Stimulated activated CD8-positive, alpha-beta memory T cell treated with anti-CD3 and anti-CD28 coated beads, Interleukin-7, amount 100 ng/mL, for 1 hour (primary cell): Measurements from ENCODE around the gene KCTD16.

Experiments used
- DNase-seq, 2 donors: peaks; one replicate each; pipeline ENCODE4 v3.0.0-alpha.2; 2020; ENCODE audit warnings: low read depth in 2 of 2

KCTD16 gene

DNA sequence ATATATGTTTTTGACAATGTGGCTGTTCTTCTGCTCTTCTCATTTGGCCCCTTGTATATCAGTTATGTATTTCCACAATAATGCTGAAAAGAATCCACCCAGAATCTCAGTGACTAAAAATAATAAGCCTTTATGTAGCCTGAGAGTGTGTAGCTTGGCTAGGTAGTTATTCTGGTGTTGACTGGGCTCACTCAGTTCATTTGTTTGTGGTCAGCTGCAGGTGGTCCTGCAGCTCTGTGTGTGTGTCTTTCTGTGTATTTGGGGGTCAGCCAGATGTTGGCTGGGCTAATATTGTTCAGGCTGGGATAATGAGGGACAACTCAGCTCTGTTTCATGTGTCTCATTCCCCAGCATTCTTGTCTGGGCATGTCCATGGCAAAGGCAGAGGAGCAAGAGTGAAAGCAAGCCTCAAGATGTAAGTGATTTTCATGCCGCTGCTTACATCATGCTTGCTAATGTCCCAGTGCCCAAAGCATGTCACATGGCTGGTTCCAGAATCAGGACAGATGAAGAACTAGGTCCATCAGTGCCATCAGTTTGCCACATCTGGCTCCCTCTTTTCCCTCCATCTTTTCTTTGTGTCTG, 162.8 kb downstream of the KCTD16 start:
- DNase-seq: no peak

- no peak for DNase-seq
Measured at GRCh38 chr5:144335561-144335960, 164.9 kb downstream of the KCTD16 start.

- no peak for DNase-seq
Measured at GRCh38 chr5:144336191-144336961, 165.7 kb downstream of the KCTD16 start.

DNA sequence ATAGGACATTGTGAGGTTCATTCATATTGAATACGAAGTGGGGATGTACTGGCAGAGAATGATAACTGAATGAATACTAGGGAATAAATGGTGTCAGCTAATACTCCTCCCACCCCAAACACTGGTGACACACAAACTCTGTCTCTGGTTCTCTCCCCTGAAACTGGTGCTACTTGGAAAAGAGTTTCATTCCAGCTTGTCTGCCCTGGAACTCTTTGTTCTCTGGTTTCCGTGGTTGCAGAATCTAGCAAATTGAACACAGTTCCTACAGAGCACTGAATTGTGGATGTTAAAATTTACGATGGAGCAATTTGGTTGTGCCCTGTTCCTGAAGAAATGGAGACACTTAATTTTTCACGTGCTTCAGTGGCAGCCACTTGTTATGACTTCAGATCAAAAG, 181.7 kb downstream of the KCTD16 start:
- no peak for DNase-seq

GRCh38 chr5:144352732-144353317, 182.2 kb downstream of the KCTD16 start:
- DNase-seq: no peak

DNA sequence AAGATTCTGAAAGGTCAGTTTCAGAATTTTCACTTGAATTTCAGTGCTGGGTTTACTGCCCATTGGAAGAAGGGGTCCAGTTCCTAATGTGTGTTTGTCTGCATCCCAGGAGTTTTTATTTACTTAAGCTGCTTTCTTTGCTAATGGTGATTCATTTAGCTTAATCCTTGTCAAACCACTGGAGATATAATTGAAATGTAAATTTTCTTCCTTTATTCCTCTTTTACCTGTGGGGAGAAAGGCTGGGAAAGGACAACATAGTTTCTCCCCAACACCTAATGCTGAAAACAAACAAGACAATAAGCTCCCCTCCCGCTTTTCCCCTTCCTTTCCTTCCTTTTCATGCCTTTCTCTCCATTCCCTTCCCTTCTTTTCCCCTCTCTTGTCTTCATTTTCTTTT, 185.8 kb downstream of the KCTD16 start:
- DNase-seq: no peak

- DNase-seq: no peak
Measured at GRCh38 chr5:144361406-144361805, 190.7 kb downstream of the KCTD16 start.

GRCh38 chr5:144365885-144366284, 195.2 kb downstream of the KCTD16 start:
- no peak for DNase-seq

DNA sequence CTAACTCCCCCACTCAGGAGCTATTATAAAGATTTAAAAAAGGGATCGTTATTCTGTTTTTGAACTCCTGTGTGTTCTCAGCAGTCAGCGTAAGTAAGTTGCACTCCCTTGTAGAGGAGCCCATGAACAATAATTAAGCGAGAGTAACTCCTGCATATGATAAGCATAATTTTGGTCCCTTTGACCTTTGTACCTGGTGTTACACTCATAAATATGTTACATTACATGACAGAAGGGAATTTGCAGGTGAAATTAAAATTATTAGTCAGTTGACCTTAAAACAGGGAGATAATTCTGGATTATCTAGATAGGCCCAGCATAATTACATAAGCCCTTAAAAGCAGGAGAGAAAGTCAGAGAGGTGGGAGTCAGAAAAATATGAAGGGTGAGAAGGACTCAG, 197.3 kb downstream of the KCTD16 start:
- DNase-seq: no peak

GRCh38 chr5:144368556-144368955, 197.9 kb downstream of the KCTD16 start:
- DNase-seq: no peak

GRCh38 chr5:144369006-144369405, 198.3 kb downstream of the KCTD16 start:
- no peak for DNase-seq

DNA sequence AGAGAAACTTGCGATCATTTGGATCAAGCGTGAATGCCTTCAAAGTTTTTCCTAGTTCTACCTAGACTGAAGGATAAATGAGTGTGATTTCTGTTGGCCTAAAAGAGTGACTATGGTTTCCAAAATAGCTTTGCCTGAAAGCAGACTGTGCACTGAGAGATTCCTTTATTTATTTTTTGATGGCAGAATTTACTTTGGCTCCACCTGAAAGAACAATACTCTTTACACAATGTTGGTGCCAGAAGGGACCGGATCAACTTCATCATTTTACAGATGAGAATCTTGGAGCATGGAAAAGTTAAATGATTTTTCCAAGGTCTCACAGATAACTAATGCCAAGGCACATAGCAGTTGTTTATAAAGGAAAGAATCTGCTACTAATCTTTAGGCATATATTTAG, 199.6 kb downstream of the KCTD16 start:
- no peak for DNase-seq

GRCh38 chr5:144374637-144375036, 204.0 kb downstream of the KCTD16 start:
- no peak for DNase-seq

DNA sequence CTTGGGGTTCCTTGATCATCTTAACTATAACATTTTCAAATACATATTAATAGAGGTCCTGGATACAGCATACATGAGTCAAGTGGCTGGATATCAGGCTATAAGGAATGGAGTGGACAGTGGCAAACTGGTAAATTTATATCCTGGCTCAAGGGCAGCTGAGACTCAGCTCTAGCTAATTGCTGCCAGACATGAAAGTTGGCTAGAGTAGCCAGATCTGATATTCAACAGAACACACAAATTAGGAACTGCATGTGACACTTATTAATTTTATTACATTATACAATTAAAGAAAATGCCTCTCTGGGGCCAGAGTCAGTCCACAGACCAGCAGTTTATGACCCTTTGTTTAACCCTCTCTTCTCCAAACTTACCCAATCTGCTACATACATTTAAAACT, 206.5 kb downstream of the KCTD16 start:
- no peak for DNase-seq

GRCh38 chr5:144378681-144379080, 208.0 kb downstream of the KCTD16 start:
- no peak for DNase-seq

GRCh38 chr5:144385597-144385996, 214.9 kb downstream of the KCTD16 start:
- no peak for DNase-seq

DNA sequence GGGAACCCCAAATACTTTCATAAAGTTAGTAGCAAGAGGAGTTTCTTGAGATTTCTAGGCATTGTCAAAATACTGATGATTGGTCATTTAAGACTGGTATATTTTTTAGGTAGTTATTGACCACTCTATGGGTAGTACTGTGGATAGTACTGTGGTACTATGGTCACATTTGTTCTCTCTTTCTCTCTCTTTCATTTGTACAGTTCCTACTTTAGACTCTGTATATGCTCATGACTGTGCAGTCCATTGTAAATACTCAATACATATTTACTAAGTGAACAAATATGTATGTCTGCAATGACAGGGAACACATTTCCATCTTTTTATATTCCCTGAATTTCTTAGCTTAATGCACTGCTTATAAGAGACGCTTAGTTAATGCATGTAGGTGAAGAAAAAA, 215.6 kb downstream of the KCTD16 start:
- DNase-seq: no peak

DNA sequence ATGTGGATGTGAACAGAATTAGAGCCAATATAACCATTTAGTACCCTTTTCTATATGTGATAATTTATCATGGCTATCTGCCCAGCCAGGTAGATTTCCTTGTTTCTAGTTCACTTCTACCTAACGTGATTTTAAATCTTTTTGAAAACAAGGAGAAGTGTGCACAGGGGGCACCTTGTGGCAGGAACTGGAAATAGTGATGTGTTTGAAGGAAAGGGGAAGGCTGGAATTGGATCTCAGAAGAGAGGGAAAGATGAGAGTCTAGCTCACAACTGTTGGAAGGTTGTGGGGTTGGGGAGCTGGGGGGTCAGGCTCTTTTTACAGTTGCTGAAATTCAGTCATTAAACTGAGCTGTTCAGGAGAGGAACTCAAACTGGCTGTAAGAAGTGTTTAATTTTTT, 219.5 kb downstream of the KCTD16 start:
- no peak for DNase-seq

GRCh38 chr5:144391044-144391443, 220.4 kb downstream of the KCTD16 start:
- DNase-seq: no peak

GRCh38 chr5:144393641-144394435, 223.2 kb downstream of the KCTD16 start:
- no peak for DNase-seq

- DNase-seq: no peak
Measured at GRCh38 chr5:144395704-144396103, 225.0 kb downstream of the KCTD16 start.

- DNase-seq: no peak
Measured at GRCh38 chr5:144403058-144403457, 232.4 kb downstream of the KCTD16 start.
